ENCODE measurements around the gene TMCC2.
A peak's percentile ranks its signal among the peaks of the same experiment; 100 is the strongest.
"Not testable (repeated sequence)": the region's sequence is repeated elsewhere in the genome, so short reads cannot be mapped to it uniquely, and the experiment has no call there.

The TMCC2 gene

DNA sequence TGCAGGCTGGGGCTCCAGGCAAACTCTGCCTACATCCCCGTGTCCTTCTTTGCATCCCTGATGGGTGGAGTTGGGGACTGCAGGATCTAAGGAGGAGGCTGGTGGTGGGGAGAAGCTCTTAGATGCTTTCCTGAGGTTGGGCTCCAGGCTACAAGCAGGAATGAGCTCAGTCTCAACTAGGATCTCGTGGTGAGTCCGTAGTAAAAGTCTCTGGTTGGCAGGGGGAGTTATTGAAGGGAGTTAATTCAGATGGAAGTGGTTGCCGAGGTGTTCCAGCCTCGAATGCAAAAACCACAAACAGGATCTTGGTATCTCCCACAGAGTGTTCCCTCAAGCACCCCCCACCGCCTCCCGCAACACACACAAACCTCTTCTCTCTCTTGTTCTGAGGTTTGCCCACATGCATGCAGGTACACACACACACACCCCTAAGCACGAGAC is 35.0 kb downstream of the TMCC2 start:
- no peak for DNase-seq

DNA sequence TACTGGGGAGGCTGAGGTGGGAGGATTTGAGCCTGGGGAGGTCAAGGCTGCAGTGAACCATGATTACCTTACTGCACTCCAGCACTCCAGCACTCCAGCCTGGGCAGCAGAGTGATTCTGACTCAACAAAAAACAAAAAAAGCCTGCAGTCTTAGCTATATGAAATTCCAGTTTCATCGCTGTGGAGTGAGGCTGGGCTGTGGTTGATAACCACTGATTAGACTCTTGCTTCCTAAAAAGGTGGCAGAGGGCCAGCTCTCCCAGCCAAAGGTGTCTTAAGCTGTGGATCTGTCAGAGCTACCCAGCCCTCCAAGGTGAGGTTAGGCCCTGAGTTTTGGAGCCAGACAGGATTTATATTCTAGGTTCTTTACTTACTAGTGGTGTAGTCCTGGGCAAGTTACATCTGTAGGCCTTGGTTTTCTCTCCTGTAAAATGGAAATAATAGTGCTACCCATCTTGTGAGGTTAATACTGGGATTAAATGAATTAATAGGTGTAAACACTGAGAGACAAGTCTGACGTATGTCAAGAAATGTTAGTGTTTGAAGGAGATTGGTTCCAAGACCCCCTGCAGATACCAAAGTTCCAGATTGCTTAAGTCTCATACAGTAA is 35.9 kb downstream of the TMCC2 start:
- no peak for DNase-seq

DNA sequence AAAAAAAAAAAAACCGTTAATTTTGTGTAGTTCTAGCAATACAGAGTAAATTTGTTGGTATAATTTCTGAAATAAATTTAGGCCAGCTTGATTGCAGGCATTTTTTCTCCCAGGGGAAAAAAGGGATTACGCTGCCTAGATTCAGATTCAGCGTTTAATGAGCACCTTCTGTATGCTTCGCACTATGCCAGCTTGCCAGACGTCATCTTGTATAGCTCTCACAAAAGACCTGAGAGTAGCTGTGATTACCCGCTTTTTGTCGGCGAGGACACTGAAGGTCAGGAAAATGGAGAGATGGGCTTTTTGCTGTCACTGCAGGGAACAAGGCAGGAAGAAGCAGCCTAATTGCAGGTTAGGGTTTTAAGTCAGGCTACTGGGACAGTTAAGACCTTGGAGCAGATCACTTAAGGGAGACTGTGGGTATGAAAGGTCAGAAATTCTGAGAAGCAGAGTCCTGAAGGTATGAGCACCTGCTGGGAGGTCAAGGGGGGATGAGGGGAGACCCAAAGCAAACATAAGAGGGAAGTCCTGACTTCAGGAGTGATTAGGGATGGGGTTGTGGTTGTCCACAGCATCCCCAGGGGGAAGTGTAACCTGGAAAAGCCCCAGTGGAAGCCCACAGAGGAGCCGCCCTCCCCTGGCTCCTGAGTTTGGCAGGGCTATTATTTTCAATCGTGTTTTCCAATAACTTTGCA is 39.0 kb downstream of the TMCC2 start:
- DNase-seq = no peak

DNA sequence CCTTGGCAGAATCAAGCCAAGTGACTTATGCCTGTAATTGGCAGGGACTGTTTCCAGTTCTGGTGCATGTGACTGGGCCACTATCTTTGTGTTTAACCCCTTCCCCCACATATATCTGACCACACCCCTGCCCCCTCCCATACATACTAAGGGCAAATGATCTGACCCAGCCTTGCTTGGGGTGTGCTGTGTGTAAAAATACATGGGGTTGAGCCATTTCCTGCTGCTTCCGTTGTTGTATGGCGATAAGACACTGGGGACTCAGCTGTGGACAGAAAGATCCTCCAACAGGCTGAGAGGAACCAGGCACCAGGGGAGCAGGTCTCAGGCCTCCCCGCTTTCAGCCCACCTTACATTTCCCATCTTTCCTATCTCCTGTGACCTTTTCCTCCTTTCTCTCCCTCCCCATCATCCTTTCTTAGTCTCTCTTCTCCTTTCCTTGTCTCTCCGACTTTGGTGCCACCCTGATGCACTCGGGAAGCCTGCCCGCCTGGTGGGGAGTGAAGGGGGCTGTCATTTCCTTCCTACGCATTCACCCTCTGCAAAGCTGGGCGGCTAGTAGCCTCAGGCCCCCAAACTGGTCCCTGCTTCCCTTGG is 39.7 kb downstream of the TMCC2 start:
- no peak for DNase-seq

DNA sequence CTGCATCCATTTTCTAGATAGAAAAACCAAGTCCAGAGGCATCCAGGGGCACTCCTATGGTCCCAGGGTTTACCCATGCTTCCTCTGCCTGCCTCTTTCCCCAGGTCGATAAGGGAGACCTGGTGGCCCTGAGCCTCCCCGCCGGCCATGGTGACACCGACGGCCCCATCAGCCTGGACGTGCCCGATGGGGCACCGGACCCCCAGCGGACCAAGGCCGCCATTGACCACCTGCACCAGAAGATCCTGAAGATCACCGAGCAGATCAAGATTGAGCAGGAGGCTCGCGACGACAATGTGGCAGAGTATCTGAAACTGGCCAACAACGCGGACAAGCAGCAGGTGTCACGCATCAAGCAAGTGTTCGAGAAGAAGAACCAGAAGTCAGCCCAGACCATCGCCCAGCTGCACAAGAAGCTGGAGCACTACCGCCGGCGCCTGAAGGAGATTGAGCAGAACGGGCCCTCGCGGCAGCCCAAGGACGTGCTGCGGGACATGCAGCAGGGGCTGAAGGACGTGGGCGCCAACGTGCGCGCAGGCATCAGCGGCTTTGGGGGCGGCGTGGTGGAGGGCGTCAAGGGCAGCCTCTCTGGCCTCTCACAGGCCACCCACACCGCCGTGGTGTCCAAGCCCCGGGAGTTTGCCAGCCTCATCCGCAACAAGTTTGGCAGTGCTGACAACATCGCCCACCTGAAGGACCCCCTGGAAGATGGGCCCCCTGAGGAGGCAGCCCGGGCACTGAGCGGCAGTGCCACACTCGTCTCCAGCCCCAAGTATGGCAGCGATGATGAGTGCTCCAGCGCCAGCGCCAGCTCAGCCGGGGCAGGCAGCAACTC is 41.3 kb downstream of the TMCC2 start:
- no peak for DNase-seq

DNA sequence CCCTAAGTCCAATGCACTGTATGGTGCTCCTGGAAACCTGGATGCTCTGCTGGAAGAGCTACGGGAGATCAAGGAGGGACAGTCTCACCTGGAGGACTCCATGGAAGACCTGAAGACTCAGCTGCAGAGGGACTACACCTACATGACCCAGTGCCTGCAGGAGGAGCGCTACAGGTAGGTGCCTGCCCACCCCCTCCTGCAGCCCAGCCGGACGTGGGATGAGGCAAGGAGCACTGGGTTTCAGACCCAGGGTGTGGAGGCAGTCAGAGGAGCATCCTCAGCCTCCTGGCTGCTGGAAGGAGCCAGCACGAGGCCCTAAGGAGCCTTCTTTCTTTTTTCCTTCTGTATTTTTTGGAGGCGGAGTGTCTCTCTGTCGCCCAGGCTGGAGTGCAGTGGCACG is 42.0 kb downstream of the TMCC2 start:
- no peak for DNase-seq

DNA sequence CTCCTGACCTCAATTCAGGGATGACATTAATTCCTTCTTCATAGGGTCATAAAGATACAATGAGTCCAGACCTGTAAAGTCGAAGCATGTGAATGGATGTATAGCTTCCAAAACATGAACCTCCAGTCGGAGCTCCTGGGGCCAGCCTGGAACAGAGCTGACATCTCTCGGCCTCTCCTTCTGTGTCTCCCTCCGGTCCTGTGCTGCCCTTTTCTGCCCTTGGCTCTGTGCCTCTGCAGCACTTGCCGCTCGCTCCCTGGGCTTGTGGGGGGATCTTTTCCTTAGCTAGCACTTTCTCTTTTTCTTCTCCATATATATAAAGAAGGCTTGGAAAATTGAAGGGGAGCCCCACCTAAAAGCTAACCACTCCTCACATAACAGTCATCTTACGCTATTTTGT is 42.5 kb downstream of the TMCC2 start:
- DNase-seq = no peak

DNA sequence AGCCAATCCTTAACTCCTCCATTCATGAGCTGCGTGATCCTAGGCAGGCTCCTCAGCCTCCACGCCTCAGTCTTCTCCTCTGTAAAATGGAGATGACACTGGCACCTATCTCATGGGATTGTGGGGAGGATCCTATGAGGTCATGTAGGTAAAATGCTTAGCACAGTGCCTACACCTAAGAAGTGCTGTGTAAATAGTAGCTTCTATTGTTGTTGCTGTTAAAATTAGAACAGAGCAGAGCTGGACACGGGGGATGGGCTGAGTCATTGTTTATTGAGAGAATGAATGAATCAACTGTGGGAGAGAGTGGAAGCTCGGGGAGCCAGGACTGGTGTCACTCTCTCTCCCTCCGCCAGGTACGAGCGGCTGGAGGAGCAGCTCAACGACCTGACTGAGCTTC is 43.0 kb downstream of the TMCC2 start:
- DNase-seq = no peak

DNA sequence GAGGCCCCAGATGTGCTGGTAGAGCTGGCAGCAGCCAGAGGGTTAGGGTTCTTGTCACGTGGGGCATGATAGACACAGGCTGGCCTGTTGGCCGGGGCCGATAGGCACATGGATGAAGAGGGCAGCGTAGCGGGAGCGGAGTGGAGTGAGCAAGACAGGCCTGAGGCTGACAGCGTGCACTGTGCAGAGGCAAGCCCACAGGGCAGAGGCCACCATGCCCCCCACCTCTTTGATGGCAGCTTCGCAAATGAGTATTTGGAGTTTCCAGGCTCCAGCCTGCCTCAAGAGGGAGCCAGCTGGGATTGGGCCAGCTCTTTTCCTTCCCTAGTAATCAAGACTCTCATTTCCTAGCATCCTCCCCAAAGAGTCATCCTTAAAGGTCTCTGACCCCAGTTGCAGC is 43.5 kb downstream of the TMCC2 start:
- DNase-seq = no peak

DNA sequence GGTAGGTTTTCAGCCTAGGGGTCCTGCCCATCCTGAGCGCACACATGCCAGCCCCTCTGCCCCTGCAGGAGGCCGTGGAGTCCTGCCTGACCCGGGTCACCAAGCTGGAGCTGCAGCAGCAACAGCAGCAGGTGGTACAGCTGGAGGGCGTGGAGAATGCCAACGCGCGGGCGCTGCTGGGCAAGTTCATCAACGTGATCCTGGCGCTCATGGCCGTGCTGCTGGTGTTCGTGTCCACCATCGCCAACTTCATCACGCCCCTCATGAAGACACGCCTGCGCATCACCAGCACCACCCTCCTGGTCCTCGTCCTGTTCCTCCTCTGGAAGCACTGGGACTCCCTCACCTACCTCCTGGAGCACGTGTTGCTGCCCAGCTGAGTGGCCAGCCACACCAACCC is 44.0 kb downstream of the TMCC2 start:
- DNase-seq = no peak

DNA sequence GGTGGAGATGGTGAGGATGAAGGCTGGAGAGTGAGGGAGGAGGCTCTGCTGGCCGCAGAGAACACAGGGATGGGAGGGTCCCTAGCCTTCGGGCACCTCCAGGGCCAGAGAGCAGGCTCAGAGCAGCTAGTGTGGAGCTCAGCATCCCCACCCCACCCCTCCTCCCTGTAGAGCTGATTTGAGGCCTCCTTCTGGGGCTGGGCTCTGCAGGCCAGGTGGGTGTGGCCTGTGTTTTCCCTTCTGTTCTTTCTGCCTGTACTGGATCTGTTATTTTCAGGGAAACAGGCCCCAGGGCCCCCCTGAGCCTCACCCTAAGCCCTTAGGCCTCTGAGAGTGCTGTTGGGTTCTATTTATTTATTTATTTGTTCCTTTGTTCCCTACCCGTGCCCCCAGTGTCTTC is 44.8 kb downstream of the TMCC2 start:
- DNase-seq = peak; percentile 67

DNA sequence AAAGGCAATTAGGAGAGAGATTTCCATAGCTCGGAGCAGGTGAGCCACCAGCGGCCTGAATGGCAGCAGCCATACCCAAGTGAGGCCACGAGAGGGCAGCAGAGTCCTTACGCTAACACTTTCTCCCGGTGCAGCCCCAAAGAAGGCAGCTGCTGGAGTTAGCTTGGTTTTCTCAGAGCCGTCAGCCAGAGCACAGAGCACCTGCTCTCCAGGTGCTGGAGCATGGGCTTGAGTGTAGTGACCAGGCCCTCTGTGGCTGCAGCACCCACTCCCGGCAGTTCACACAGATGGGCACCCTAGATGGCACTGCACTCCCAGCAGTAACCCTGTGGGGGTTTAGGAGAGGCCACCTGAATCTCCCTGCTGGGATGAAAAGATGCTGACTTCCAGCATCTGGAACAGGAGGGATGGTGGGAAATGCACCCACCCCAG is 45.8 kb downstream of the TMCC2 start:
- peak; percentile 95 for DNase-seq

DNA sequence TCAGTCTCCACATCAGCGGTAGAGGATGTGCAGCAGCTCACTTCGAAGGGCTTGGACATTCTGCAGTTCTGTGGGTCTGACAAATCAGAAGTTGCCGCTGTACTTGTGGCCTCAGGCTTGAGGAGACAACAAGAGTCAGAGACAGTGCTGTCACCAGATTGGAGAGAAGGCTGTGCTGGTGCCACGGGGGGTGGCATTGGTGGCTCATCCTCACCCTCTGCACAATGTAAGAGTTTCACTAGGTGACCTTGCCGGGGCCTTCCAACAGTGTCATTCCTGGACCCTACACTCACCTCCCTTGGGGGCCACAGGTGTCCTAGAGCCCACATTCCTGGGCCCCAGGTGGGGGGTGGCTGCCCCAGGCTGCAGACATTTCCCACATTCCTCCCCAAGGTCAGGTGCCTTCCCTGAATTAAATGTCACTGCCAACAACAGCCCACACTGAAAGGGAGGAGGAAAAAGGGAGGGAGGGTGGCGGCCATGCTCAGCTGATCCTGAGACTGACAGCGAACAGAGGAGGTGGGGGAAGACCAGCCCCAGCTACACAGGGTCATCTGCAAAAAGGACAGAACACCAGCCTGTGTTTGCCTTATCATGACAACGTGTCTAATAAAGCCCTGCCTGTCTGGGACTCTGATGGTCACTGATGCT is 46.4 kb downstream of the TMCC2 start:
- DNase-seq = no peak

DNA sequence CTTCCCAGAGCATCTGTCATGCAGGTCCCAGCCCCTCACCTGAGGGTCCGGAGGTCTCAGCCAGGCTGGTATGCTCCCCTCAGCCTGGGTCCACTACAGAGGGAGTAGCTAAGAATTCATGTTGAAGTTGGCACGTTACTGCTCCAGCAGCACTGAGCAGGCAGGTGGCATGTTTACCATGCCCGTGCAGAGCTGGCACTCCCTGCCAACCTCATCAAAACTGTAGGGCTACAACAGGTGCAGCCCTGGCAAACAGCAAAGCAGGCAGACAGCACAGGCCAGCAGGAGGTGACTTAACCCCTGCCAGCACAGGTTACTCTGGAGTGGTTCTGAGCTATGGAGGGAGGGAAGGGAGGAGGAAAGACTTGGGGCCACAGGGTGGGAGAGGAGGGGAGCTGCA is 47.4 kb downstream of the TMCC2 start:
- no peak for DNase-seq

DNA sequence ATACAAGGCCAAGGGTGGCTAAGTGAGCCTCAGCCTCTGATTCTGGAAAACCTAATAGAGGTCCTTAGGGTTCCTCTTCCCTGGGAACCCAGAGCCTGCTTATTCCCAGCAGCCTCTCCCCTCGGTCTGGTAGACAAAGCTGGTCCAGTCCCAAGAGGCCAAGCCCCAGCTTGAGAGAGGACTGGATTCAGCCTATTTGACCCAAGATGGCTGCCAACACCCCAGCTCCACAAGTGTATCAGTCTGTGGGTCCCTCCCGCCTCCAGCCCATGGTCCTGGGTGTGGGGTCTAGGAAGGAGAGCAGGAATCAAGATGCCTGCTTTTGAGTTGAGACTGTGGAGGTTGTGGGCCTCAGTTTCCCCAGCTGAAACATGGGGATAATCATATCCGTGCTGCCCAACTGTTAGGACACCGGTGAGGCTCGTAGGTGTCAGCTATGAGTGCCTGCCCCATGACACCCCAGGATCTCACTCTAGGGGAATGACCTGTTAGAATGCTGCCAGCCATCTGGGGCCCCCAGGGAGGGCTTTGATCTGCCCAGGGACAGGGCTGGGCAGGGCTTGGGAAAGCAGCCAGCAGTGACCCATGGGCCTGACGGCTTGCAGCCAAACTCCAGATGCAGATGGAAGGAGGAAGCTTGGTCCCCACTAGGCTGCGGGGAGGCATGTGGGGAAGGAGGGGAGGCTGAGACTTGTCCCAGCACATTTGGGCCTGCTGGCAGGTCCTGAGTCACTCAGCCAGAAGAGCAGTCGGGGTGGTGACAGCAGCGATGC is 48.4 kb downstream of the TMCC2 start:
- DNase-seq = no peak

DNA sequence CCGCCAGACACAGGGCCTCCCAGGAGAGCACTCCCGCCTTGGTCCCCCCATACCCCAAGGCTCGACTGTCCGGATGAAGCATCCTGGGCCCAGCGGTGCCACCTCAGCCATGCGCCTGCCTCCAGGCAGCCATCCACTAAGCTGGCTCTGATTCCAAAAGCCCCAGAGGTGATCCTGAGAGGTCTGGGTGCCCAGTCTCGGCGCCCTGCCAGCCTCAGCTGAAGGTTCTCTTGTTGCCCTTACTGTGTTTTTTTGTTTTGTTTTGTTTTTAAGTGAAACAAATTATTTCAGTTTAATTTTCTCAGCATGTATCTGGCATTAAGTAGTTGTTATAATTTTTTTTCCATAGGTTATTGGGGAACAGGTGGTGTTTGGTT is 48.9 kb downstream of the TMCC2 start:
- DNase-seq = no peak

DNA sequence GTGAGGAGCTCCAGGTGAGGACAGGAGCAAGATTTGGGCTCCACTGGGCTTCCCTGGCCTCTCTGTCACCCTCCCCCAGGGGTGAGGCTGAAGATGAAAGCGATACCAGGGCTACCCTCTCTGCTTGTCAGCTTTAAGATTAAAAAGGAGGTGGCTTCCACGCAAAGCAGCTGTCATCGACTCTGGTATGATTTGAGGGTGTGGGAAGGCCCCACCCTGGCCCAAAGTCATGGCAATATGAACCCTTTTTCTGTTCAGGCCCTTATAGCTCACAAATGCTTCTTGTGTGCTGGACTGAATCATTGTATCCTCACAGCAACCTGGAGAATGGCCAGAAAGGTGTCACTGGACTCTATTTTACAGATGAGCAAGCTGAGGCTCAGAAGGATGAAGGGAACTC is 52.2 kb downstream of the TMCC2 start:
- no peak for DNase-seq

DNA sequence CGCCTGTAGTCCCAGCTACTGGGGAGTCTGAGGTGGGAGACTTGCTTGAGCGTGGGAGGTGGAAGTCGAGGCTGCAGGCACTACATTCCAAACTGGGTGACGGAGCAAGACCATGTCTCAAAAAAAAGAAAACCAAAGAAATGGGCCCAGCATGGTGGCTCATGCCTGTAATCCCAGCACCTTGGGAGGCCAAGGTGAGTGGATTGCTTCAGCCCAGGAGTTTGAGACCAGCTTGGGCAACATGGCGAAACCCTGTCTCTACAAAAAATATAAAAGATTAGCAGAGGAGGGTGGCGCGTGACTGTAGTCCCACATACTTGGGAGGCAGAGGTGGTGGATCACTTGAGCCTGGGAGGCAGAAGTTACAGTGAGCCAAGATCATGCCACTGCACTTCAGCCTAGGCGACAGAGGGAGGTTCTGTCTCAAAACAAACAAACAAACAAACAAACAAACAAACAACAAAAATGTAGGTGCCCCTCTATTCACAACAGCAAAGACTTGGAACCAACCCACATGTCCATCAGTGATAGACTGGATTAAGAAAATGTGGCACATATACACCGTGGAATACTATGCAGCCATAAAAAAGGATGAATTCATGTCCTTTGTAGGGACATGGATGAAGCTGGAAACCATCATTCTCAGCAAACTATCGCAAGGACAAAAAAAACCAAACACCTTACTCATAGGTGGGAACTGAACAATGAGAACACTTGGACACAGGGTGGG is 53.1 kb downstream of the TMCC2 start:
- DNase-seq = not testable (repeated sequence)

DNA sequence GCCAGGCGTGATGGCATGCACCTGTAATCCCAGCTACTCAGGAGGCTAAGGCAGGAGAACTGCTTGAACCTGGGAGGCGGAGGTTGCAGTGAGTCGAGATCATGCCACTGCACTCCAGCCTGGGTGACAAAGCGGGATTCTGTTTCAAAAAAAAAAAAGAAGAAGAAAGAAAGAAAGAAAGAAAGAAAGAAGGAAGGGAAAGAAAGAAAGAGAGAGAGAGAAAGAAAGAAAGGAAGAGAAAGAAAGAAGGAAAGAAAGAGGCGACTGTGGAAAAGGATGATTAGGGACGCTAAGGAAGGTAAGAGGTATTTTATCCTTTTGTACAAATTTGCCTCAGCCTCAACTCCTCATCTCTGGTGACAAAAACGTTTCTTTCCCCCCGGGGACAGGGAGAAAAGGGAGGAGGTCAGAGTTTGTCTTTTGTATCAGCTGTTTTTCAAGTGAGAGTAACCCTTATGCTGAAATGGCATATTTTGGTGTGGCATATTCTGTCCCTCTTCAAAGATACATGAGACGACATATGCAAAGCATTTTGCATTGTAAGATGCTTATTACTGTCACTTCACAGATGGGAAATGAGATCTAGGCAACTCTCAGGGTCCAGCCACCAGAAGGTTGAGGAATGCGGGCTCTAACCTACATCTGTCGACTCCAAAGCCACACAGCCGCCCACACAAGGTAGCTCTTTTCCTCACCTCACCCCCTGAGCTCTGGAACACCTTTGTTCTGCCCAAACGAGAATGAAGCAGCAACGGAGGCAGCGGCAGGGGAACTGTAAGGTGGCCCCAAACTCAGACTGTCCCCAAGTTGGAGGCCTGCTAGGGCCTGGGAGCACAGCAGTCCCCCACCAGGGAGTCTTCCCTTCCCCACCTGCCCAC is 55.8 kb downstream of the TMCC2 start:
- no peak for DNase-seq

DNA sequence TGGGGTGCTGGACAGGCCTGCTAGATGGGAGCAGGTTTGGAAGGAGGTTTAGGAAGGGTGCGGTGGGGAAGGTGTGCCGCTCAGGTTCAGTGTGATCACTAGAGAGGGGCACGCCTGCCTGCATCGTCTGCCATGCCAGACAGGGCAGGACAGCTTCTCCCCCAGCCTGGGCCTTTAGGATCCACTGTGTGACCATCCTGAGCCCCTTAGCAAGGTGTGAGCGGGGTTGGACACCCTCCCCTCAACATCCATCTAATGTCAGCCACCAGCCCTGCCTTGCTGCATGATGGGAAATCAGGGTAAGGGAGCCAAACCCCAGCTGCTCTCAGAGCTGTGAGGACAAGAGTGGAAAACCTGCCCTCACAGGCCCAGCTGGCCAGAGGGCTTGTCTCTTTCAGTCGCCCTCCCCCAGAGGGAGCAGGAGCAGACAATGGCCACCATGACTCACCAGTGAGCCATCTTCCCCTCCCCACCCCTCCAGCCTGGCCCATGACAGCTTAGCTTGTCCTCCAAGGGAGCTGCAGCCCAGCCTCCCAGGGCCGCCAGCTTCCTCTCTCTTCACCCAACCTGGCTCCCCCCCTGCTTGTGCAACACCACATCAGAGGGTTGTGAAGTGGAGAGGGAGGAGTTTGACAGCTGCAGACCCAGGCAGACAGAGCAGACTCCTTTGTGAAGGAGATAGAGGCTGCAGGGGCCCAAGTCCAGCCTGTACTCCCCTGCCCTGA is 56.8 kb downstream of the TMCC2 start:
- peak; percentile 80 for DNase-seq
